ENCODE measurements around the gene PRSS38.

PRSS38 gene

DNA sequence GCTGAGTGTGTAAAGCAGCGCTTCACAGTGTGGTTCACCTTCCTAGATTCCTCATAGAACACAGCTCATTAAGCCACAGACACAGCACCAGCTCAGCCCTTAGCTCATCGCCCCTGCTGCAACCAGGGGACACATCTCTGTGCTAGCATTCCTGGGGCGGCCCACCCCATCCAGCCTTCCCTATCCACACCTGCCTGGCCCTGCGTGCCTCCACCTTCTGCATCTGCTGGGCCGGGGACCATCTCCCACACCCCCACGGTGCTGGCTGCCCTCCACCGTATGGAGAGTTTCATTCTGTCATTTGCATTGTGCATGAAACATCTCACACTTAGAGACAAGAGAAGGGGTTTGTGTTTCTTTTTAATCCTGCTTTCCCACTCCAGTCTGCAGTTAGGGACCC, 35.8 kb upstream of the PRSS38 start:
- DNase-seq: no peak

DNA sequence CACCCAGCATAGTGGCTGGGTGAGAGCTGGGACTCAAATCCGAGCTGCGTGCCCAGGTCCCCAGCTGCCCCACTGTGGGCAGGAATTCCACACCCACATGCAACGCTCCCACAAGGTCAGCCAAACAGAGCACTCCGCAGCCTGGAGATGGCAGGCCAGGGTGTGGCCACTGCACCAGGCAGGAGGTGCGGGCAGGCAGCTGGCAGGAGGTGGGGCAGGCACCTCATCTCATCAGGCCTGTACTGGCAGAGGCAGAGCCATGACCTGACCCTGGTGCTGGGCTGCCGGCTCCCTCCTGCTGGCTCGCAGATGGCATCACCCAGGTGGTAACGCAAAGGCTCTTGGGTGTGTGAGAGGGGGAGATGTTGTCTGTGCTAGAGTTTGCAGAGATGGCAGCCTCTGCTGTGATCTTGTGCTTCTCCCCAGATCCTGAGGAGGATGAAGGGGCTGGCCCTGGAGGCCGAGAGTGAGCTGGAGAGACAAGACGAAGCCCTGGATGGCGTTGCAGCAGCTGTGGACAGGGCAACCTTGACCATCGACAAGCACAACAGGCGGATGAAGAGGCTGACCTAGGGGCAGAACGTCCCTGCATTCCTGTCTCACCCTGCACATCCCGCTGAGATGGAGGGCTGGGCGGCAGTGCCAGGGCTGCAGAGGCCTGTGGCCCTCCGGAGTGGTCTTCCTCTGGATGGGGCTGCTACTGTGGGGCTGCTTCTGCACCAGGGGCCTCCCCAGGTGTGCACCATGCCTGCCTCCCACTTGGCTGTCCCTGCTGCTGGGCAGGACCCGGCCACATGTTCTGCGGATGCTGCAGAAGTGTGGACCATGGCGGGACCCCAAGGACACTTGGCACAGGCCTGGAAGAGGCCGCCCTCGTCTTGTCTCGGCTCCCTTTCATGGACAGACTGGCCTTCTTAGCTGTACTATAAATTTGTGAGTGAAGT, 35.1 kb upstream of the PRSS38 start:
- DNase-seq: no peak

DNA sequence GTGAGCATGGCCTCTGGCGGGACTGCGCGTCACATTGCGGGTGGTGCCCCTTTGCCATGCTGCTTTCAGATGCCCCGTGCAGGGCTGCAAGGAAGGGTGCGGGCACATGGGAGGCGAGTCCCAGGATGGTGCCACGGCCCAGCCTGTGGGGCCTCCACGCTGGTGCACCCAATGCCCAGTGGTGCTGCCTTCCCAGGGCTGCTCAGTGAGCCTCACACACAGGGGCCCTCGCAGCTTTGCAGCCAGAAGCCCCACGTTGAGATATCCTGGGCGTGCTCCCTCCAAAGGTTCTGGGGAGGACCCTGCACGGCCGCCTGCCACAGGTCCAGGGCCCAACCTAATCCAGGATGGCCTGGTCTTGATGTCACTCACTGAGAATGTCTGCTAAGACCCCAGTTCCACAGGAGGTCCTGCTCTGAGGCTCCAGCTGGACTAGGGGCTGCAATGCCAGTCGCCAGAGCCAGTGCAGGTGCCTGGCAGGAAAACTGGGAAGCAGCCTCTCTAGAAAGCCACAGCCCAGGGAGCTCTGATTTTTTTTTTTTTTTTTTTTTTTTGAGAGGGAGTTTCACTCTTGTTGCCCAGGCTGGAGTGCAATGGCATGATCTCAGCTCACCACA, 34.1 kb upstream of the PRSS38 start:
- DNase-seq: no peak

DNA sequence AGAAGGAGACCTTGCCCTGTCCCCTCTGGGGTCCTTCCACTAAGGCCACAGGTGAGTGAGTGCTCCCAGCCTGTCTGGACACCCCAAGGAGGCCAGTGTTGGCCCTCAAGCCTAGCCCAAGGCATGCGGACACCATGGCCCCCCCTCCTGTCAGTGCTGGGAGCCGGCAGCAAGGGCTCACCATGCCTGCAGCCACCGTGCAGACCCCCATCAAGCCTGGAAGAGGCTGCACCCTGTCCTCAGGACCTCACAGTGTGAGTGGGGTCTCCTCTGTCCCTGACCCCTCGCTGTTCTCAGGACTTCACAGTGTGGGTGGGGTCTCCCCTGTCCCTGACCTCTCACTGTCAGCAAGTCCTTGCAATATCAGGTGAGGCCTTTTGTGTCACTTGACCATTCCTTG, 33.2 kb upstream of the PRSS38 start:
- DNase-seq: no peak

DNA sequence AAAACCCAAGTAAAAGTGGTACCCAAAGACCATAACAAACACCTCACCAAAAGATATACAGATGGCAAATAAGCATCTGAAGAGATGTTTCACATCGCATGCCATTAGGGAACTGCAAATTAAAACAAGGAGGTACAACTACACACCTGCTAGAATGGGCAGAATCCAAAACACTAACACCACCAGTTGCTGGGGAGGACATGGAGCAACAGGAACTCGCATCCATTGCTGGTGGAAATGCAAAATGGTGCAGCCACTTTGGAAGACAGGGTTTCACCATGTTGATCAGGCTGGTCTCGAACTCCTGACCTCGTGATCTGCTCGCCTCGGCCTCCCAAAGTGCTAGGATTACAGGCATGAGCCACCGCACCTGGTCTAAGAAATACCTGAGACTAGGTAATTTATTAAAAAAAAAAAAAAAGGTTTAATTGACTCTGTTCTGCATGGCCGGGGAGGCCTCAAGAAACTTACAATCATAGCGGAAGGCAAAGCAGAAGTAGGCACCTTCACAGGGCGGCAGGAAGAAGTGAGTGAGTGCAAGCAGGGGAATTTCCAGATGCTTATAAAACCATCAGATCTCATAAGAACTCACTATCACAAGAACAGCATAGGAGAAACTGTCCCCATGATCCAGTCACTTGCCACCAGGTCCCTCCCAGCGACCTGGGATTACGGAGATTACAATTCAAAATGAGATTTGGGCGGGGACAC, 30.2 kb upstream of the PRSS38 start:
- DNase-seq: no peak

DNA sequence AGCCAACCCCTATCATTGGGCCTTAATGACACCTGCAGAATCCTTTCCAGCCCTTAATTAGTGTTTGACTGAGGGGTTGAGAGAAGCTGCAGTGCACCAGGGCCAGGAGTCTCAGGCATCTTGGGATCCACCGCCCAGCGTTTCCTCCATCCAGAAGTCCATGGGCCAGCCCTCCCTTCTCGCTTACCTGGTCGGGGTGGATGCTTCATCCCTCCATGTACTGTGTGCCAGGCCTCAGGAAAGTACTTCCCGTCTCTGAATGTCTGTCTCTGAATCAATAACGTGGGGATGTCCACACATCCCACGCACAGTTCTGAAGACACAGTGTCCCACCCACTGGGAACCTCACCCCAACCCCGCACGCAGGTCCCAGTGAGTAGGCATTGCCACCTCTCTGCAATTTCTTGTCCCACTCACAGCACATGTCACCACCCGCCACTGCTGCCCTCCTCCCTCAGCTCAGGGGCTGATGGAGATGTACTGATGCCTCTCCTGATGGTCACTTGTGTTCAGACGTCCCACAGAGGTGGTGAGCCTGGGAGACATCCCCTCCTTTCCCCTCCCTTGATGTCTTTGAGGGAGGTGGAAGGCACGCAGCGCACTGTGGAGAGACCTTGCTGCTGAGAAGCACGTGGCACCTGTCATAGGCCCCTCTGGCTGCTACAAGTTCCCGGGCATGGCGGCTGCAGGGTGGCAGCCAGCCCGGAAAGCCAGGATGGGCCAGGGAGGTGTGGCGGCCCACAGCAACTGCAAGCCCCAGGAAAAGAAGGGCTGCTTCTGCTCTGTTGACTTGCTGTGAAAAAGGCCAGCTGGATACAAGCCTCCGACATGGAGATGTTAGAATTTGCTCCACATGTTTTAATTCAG, 29.4 kb upstream of the PRSS38 start:
- DNase-seq: no peak

DNA sequence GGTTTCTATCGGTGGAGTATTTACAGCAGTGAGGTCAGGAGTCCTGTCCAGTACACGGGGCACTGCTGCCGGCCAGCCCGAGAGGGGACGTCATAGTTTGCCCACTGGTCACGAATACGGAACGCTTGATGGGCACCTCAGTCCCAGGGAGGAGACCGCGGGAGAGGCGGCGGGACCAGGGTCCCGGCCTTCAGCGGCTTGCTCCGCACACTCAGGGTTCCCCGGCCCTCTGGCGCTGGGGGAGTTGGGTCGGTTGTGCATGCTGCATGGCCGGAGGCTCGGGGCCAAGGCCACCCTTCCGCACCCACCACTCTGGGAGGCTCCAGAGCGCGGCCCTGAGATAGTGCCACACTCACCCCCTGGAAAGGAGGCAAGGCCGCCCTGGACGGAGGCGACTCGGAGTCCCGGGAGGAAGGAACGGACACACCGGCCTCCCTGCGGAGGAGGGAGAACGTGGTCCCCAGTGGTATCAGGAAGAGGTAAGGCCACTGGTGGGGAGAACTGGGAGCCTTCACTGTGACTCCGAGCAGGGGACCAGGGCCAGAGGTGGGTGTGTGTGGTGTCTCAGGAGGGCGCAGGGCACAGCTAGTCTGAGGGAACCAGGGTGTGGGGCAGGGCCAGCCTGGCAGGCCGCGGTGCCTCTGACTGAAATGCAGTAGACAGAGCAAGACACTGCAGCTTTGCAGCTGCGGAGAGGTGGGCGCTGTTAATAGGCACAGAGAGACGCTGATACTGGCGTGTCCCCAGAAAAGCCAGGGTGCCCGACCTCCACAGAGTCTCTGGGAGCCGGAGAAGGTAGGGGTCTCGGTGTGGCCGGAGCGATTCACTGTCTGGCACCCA, 28.6 kb upstream of the PRSS38 start:
- no peak for DNase-seq

DNA sequence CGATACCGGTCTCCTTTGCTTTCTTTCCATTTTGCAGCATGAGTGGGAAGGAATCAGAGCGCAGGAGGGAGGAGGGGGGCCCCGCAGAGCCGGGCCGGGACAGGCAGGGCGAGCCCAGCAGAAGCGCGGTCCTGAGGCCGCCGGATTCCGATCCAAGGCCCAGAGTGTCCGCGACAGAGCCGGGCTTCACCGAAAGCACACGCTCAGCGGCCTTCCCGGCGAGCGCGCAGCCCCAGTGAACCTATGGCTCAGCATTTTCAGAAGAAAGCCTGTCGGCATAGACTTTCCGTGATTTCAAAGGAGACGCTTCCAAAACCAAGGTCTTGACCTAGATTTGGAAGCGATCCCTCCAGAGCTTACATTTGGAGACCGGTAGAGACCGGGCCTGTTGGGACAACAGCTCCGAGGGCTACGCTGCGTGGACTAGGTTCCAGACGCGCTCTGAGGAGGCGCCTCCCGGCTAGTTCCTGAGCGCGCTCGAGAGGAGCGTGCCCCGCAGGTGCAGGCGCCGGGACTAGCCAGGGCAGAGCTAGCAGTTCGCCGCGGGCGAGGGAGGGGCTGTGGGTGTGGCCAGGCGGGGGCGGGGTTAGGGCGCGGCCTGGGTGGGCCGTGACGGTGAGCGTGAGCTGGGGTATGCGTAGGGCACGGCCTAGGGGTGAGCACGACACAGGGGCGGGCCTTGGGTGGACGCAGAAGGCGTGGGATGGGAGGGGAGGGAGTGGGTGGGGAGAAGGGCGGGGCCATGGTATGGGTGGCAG, 27.8 kb upstream of the PRSS38 start:
- DNase-seq: peak; percentile 87

DNA sequence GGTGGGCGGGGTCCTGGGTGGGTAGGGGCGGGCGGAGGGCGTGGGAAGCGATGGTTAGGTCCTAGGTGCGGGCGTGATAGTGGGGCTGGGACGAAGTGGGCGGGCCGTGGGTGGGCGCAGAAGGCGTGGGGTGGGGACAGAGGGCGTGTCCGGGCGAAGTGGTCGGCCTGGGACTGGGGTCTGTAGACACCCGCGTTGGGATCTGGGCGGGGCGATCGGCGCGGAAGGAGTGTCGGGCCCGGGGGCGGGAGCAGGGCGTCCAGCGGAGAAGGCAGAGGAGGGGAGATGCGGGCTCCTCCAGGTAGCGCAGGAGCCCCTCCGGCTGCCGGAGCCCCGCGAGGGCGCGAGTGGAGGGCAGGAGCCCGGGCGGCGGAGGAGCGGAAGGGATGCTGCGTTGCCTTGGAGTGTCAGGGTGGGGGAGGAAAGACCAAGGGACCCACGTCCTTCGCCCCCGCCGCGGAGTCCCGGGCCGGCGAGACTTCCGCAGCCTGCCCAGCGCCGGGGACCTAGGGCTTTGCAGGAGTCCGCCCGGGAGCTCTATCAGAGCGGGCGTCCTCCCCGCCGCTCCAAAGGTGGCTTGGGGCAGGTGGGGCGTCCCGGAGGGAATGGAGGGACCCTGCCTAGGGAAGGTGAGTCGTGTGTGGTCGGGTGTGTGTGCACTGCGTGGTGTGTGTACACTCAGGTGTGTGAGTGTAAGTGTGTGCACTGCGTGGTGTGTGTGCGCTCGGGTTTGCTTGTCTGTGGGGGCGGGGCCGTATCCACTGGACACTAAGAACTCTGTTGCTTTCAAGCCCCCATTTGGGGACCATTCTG, 27.0 kb upstream of the PRSS38 start:
- no peak for DNase-seq

DNA sequence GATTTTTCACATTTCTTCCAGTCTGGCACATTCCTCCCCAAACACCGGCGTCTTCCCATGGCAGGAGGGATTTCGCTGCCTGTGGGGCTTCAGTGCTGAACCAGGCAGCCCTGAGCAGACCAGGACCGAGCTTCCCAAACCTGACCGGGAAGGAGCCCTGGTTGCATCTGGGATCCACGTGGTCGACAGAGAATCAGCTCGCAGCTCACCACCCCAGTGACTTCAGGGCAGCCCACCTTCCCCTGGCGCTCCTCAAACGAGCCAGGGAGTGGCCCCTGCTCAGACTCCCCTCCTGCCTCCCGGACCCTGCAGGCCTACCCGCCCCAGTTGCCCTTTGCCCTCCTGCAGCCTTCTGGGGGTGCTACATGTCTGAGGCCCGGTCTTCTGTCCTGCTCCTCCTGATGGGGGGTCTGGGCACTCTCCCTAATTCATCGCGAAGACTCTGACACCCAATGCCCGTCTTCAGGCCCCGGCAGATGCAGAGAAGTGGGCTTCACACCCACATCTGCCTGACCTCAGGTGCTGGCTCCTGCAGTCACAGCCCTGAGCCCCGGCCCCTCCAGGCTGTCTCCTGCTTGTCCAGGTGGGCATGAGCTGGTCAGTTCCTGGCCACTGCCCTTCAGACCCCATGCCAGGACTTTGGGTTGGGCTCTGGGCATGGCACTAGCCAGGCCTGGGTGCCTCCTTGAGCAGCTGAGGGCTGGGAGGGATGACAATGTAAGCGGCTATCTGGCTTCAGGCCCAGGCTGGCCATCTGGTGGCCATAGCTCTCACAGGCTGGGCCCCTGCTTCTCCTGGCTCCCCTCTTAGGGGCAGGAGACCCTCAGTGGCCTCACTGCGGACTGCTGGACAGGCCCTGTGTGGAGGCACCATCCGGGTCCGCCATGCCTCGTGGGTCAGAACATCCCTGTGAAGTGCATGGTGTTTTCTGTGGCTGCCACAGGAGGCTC, 26.1 kb upstream of the PRSS38 start:
- no peak for DNase-seq

DNA sequence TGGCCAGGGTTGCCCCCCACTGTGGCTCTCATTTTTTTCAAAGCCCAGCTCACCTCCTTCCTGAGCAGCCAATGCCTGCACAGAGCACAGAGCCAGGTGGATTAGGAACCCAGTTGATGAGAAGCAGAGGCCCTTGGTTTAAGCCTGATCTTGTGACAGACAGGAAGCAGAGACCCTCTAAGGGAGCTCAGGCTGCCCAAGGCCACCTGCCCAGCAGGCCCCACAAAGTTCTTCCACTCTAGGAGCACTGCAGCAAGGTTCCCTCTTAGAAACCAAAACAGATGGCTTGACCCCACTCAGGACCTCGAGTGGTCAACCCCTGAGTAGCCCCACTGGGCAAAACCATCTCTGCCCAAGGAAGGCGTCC, 25.5 kb upstream of the PRSS38 start:
- no peak for DNase-seq

DNA sequence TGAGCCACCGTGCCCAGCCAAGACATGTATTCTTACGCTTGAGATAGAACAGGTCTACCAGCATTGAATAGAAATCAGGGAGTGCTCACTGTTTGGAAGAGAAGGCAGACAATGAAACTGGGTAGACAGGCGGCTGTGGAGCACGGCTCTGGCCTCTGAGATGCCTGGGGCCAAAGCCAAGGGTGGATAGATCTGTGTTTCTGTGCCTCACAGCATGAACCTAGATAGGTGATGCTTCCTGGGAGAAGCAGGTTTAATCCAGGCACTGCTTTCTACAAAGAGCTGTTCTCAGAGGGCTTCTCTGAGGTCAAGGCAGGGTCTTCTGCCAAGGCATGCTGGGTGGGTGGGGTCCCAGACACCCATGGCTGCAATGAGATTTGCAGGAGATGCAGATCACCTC, 24.6 kb upstream of the PRSS38 start:
- DNase-seq: no peak

DNA sequence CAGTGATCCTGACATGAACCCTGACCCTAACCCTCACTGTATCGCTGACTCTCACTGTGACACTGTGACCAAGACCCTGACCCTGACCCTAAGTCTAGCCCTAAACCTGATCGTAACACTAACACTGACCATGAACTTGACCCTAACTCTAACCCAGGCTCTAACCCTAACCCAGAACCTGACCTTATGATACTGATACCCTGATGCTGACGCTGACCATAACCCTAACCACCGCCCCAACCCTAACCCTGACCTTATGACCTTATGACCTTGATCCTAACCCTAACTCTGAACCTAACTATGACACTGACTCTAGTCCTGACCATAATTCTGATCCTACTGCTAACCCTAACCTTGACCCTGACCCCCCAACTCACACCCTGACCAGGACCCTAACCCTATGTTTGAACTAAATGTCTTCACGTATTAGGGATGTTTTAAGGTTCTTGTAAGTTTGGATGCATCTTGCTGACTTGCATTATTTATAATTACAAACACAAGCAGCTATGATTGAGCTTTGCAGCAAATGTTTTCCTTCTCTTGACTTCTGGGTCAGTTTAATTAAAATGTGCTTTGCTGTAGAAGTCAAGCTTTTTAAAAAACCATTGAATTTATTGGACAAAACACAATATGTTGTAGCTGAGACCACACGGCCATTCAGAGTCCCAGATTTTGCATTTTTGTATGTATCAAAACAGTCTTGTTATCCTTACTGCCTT, 23.9 kb upstream of the PRSS38 start:
- DNase-seq: no peak

DNA sequence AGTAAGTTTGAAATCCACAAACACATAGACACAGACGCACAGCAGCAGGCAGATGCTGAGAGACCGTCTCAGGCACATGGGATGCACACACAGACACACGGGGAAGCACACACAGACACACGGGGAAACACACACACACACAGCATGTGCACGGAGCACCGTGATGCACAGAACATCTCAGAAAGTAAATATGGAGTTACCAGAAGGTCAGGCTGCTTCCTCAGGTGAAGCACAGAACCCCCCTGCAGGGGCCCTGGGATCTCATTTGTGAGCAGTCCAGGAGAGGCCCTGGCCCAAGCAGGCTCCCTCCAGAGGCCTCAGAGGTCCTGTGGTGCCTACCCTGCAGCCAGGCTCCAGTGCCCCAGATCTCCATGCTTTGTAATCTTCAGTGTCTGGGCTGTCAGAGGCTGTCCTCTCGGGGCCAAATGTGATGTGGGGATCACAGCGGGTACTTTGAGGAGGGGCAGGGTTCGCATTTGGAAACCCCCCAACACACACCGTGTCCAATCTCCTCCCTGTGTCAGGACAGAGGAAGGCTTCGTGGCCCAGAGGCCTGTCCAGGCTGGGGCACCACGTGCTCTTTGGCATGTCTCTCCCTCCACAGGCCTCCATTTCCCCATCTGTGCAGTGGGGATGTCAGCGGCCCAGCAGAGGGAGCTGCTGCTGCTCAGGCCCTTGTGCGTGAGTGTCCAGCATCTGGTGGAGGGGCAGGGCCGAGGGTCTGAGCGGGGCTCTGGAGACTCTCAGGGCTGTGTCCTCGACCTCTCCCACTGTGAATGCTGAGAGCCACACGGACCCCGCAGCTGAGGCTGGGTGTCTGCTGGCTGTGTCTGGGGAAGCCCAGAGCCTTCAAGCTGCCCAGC, 23.0 kb upstream of the PRSS38 start:
- DNase-seq: no peak

DNA sequence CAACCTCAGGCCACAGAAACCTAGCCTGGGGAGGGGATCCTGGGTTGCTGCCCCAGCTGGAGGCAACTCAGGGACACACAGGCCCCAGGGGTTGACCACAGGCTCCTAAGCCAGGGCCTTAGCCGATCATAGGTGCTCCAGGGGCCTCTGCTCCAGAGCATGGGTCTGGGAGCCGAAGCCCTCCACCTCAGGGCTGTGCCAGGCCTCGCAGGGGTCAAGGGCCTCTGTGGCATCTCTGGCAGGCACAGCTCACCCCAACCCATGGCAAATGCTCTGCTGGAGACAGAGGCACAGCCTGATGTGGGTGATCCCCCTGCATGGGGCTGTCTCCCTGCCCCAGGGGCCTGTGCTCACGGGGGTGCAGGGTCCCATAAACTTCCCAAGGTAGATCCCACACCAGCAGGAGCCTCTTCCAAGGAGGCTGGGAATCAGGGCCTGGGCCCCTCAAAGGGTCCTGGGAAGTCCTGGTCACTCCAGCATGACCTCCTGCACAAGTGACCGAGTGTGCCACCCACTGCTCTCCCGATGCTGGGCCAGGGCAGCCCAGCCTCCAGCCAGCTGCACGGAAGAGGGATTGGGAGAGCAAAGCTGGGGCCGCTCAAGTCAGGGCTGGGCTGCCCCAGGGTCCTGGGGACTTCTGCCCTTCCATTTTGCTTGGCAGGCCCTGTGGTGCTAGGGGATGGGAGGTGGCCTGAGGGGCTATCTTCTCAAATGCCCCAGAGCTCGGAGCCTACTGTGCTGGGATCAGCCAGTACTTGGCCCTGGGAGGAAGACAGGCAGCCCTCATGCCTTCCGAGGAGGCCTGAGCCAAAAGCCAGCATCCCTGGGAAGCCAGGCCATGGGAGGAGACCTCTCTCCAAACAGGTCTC, 22.2 kb upstream of the PRSS38 start:
- DNase-seq: no peak

Measured in suppressor macrophage treated with lipopolysaccharide for 4 hours (primary cell).